ENCODE results near the gene RLF. TPM values are rescaled to one million over a fixed set of nuclear protein-coding genes. Genes with fewer than 3 reads are reported as not detected.

The RLF gene
- total RNA-seq, 3 donors from 2014 or later, result 11.0 to 21.8 (median 12.2) TPM

- no peaks in the 10 kb centered on the region for H3K9me3 ChIP-seq
- H3K4me1 ChIP-seq (ENCODE audit: low read depth), result no peaks in the 10 kb centered on the region
- no peaks in the 10 kb centered on the region for H3K36me3 ChIP-seq (ENCODE audit: low read depth)
- TF ChIP-seq, protein P1, sequence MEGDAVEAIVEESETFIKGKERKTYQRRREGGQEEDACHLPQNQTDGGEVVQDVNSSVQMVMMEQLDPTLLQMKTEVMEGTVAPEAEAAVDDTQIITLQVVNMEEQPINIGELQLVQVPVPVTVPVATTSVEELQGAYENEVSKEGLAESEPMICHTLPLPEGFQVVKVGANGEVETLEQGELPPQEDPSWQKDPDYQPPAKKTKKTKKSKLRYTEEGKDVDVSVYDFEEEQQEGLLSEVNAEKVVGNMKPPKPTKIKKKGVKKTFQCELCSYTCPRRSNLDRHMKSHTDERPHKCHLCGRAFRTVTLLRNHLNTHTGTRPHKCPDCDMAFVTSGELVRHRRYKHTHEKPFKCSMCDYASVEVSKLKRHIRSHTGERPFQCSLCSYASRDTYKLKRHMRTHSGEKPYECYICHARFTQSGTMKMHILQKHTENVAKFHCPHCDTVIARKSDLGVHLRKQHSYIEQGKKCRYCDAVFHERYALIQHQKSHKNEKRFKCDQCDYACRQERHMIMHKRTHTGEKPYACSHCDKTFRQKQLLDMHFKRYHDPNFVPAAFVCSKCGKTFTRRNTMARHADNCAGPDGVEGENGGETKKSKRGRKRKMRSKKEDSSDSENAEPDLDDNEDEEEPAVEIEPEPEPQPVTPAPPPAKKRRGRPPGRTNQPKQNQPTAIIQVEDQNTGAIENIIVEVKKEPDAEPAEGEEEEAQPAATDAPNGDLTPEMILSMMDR (IDR thresholded peaks at IDR 0.05), result no peak
- intact Hi-C loops (cut with DNase I, micrococcal nuclease), result no loop called here
- H3K4me3 ChIP-seq, result no peak overlapping the region
- no peak for DNase-seq
- peak; percentile 96 for ATAC-seq
These were observed 65.0 kb downstream of the RLF start for GRCh38 chr1:40226192-40226591.

DNA sequence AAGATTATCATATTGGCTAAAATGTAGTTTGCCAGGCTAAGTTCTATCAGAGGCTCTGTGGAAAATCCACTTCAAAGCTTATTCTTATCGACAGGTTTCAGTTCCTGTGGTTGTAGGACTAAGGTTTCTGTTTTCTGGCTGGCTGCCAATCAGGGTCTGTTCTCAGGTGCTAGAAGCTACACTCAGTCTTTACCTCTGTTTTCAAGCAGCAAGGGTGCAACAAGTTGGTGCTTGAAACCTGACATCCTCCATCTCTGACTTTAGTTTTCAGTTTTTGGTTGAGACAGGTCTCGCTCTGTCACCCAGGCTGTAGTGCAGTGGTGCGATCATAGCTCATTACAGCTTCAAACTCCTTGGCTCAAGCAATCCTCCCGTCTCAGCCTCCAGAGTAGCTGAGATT lies 71.3 kb downstream of the RLF start:
- H3K36me3 ChIP-seq (ENCODE audit: low read depth), result no peaks in the 10 kb centered on the region
- no peaks in the 10 kb centered on the region for H3K4me1 ChIP-seq (ENCODE audit: low read depth)
- H3K4me3 ChIP-seq, result no peak overlapping the region
- TF ChIP-seq, protein P1 (IDR thresholded peaks at IDR 0.05), result no peak
- intact Hi-C loops (cut with DNase I, micrococcal nuclease), result no loop called here
- H3K9me3 ChIP-seq, result no peaks in the 10 kb centered on the region
- no peak for ATAC-seq
- DNase-seq, result no peak

GRCh38 chr1:40239626-40240025 lies 78.4 kb downstream of the RLF start:
- DNase-seq (no peak), ATAC-seq (no peak)
- Histone ChIP-seq H3K9me3 (no peaks in the 10 kb centered on the region), H3K4me3 (no peak overlapping the region), H3K4me1 (ENCODE audit: low read depth) (no peaks in the 10 kb centered on the region), H3K36me3 (ENCODE audit: low read depth) (no peaks in the 10 kb centered on the region)
- intact Hi-C loops (cut with DNase I, micrococcal nuclease), result no loop called here
- TF ChIP-seq, protein P1 (IDR thresholded peaks at IDR 0.05), result no peak

DNA sequence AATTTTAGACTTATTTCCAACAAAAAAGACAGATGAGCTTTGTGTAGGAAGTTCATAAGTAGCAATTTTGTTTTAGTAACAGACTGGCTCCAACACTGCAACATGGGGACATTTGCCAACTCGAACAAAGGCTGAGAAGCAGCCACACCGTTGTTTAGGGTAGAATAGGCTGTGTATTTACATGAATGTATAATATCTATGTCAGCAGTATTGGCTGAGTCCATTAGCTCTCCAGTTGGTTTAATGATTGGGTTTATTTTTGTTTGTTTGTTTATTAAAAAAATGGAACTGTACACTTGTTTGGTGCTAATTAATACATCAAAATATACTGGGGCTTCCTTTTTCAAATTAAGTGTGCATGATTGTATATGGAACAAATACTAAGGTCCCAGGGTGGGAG lies 79.2 kb downstream of the RLF start:
- no peak overlapping the region for H3K4me3 ChIP-seq
- TF ChIP-seq, protein P1 (IDR thresholded peaks at IDR 0.05), result no peak
- intact Hi-C loops (cut with DNase I, micrococcal nuclease), result no loop called here
- no peaks in the 10 kb centered on the region for H3K4me1 ChIP-seq (ENCODE audit: low read depth)
- H3K9me3 ChIP-seq, result no peaks in the 10 kb centered on the region
- DNase-seq (no peak), ATAC-seq (no peak)
- no peaks in the 10 kb centered on the region for H3K36me3 ChIP-seq (ENCODE audit: low read depth)

DNA sequence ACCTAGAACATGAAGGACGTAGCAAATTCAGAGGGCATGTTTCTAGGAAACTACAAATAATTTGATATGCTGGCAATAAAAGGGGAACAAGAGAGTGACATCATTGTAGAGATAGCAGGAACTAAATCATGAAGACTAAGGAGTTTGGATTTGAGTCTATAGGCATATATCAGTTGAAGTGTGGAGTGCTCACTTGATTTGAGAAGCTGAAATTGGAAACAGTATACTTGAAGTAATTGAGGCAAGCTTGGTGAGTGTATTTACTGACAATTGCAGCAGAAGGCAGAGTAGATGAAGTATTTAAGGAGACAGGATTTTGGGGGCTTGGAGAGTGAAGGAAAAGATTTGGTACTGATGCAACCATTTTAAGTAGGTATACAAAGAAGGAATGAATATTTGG lies 80.2 kb downstream of the RLF start:
- DNase-seq, result no peak
- no peak for ATAC-seq
- TF ChIP-seq, protein P1 (IDR thresholded peaks at IDR 0.05), result no peak
- Histone ChIP-seq H3K36me3 (ENCODE audit: low read depth) (no peaks in the 10 kb centered on the region), H3K4me1 (ENCODE audit: low read depth) (no peaks in the 10 kb centered on the region), H3K4me3 (no peak overlapping the region), H3K9me3 (no peaks in the 10 kb centered on the region)
- intact Hi-C loops (cut with DNase I, micrococcal nuclease), result no loop called here

DNA sequence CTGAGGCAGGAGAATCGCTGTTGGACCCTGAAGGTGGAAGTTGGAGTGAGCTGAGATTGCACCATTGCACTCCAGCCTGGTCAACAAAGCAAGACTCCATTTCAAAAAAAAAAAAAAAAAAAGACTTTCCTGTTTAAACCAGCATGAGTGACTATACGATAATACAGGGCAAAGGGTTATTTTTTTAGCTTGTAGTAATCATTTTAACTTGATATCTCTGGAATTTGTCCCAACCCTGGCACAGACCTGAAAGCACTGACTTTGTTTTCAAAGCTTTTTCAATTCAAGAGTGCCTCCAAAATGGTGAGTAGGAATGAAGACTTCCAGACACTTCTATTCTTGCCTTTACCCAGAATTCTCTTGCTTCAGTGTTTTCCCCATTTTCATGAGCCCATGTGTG lies 82.2 kb downstream of the RLF start:
- no peak overlapping the region for H3K4me3 ChIP-seq
- H3K9me3 ChIP-seq, result no peaks in the 10 kb centered on the region
- TF ChIP-seq, protein P1 (IDR thresholded peaks at IDR 0.05), result no peak
- ATAC-seq, result no peak
- no peaks in the 10 kb centered on the region for H3K36me3 ChIP-seq (ENCODE audit: low read depth)
- no peaks in the 10 kb centered on the region for H3K4me1 ChIP-seq (ENCODE audit: low read depth)
- no peak for DNase-seq
- intact Hi-C loops (cut with DNase I, micrococcal nuclease), result no loop called here

All from mucosa of descending colon (tissue), 3 donors.